OCI-LY3 (cell line): ENCODE data around the gene EYA3.

Experiments used
- H2AFZ ChIP-seq: fragments of 200-600, 300-600 bp; shearing (Covaris generic); 2 replicates; pipeline ENCODE4 v1.6.0; 2014; ENCODE audit warnings: antibody characterized with exemption, low read depth, low read length
- H3K27ac ChIP-seq: fragments of 200-600, 300-600 bp; sonication (generic); 2 replicates; pipeline ENCODE4 v1.5.1; 2014; ENCODE audit warnings: mild to moderate bottlenecking, low read length, moderate library complexity, mixed read lengths
- H3K27me3 ChIP-seq: fragments of 200-600, 300-600 bp; sonication (generic); 2 replicates; pipeline ENCODE4 v1.6.1; 2014; ENCODE audit warnings: low read depth, low read length, mixed read lengths
- H3K36me3 ChIP-seq: fragments of 200-600, 300-600 bp; sonication (generic); replicated peaks from 2 replicates; pipeline ENCODE3; 2014; ENCODE audit warnings: low read depth, low read length, mixed read lengths
- H3K4me1 ChIP-seq: fragments of 300-600, 200-600 bp; sonication (generic); 2 replicates; pipeline ENCODE4 v1.6.1; 2014; ENCODE audit warnings: low read length, mixed read lengths
- H3K4me2 ChIP-seq: fragments of 200-600, 300-600 bp; sonication (generic); 2 replicates; pipeline ENCODE4 v1.6.1; 2014; ENCODE audit warnings: low read length, mixed read lengths
- H3K4me3 ChIP-seq: fragments of 300-600, 200-600 bp; sonication (generic); 2 replicates; pipeline ENCODE4 v1.5.1; 2014; ENCODE audit warnings: antibody characterized with exemption, mild to moderate bottlenecking, low read length, moderate library complexity
- H3K79me2 ChIP-seq: fragments of 300-600, 200-600 bp; shearing (Covaris generic); 2 replicates; pipeline ENCODE4 v1.6.1; 2014; ENCODE audit warnings: mild to moderate bottlenecking, low read length, mixed read lengths
- H3K9ac ChIP-seq: fragments of 300-600, 200-600 bp; shearing (Covaris generic); 2 replicates; pipeline ENCODE4 v1.6.0; 2014; ENCODE audit warnings: mild to moderate bottlenecking, low read length, moderate library complexity
- H3K9me3 ChIP-seq: fragments of 200-600, 300-600 bp; shearing (Covaris generic); 2 replicates; pipeline ENCODE4 v1.6.1; 2014; ENCODE audit warnings: low read length, mixed read lengths; ENCODE audit not compliant: insufficient read depth
- H4K20me1 ChIP-seq: fragments of 200-600, 300-600 bp; sonication (generic); 2 replicates; pipeline ENCODE4 v1.6.1; 2016; ENCODE audit warnings: low read length, mixed read lengths; ENCODE audit not compliant: insufficient read depth
- CTCF ChIP-seq: fragments of 200-600, 300-600 bp; sonication (generic); IDR thresholded peaks from 2 replicates; pipeline ENCODE4 v1.5.1; 2014; ENCODE audit warnings: antibody characterized with exemption, low read length, low read depth
- EZH2phosphoT487 ChIP-seq: fragments of 200-600 bp; shearing (Covaris generic); IDR thresholded peaks from 2 replicates; pipeline ENCODE4 v1.6.1; 2018; ENCODE audit warnings: antibody characterized with exemption, mixed run types, low read depth

The EYA3 gene

DNA sequence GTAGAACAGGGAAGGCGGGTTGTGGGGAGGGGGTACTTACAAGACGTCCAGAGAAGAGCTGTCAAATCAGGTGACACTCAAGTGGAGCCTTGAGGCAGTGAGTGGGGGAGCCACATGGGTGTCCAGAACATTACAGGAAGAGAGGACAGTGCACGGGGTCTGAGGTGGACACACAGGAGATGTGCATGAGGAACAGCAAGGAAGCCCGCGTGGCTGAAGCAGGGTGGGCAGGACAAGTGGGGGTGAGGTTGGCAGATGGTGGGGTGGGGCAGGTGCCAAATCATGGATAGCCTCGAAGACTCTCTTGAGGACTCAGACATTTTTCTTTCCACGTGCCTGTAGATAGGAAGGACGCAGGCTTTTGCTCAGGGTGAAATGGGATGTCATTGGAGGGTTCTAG lies 152.7 kb downstream of the EYA3 start:
- Histone ChIP-seq H3K36me3 (no peaks in the 10 kb centered on the region), H3K27me3 (no peaks in the 10 kb centered on the region), H3K4me1 (peaks cover 12% of the 10 kb centered on the region), H3K9me3 (no peaks in the 10 kb centered on the region), H3K4me2 (no peak overlapping the region), H3K4me3 (no peak overlapping the region), H4K20me1 (no peaks in the 10 kb centered on the region), H3K27ac (no peak overlapping the region), H3K9ac (no peak overlapping the region), H3K79me2 (no peaks in the 10 kb centered on the region), H2AFZ (no peak overlapping the region)
- no peak for TF ChIP-seq EZH2phosphoT487
- no peak for TF ChIP-seq CTCF

DNA sequence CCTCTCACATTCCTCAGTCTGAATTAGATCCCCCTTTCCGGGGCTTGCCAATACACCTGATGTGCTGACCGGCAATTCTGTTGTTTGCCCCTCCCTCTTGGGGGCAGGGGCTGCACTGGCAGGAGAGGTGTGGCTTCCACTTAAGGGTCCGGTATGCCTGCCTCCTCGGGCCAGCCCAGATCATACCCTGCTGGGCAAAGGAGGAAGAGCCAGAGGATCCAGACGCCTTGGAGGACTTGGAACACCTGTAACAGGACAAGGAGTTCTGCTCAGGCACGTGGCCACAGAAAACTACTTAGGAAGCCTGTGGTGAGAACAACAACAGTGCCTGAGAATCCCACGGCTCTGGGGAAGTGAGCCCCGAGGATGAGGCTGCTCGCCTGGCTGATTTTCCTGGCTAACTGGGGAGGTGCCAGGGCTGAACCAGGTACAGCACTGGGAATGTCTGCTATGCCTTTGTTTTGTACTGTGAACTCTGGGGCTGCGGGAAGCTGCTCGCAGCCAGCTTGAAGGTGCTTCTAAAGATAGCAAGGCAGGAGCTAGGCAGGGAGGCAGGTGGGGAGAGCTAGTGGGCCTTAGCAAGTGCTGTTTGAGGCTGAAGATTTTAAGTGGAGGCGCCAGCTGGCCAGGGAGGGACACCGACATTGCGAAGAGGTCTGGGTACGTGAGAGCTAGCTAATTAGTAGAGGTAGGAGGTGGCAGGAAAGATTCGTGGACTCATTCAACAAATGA lies 153.4 kb downstream of the EYA3 start, which contains the start of gene SMPDL3B:
Gene SMPDL3B, plus strand, starts transcription at position 183 of the 732 bp plus-strand sequence. Its CDS starts 184 bp downstream, at position 367.
- peaks cover 10% of the 10 kb centered on the region for H3K4me1 ChIP-seq
- H3K36me3 ChIP-seq: no peaks in the 10 kb centered on the region
- H3K4me3 ChIP-seq: peak within 1 kb of the TSS; percentile 55
- peak within 1 kb of the TSS; percentile 15 for H2AFZ ChIP-seq
- TF ChIP-seq CTCF (no peak), EZH2phosphoT487 (no peak)
- H3K79me2 ChIP-seq: no peaks in the 10 kb centered on the region
- no peaks in the 10 kb centered on the region for H4K20me1 ChIP-seq
- H3K27ac ChIP-seq: no peak within 1 kb of the TSS
- H3K9me3 ChIP-seq: no peaks in the 10 kb centered on the region
- H3K9ac ChIP-seq: no peak within 1 kb of the TSS
- H3K27me3 ChIP-seq: no peaks in the 10 kb centered on the region
- H3K4me2 ChIP-seq: peak within 1 kb of the TSS; percentile 60

GRCh38 chr1:27931759-27932158 lies 156.7 kb downstream of the EYA3 start:
- no peak overlapping the region for H2AFZ ChIP-seq
- no peaks in the 10 kb centered on the region for H3K79me2 ChIP-seq
- no peak for TF ChIP-seq EZH2phosphoT487
- no peak for TF ChIP-seq CTCF
- no peaks in the 10 kb centered on the region for H4K20me1 ChIP-seq
- H3K4me3 ChIP-seq: no peak overlapping the region
- H3K27ac ChIP-seq: no peak overlapping the region
- peaks cover 9% of the 10 kb centered on the region for H3K4me1 ChIP-seq
- H3K27me3 ChIP-seq: no peaks in the 10 kb centered on the region
- H3K9ac ChIP-seq: no peak overlapping the region
- H3K9me3 ChIP-seq: no peaks in the 10 kb centered on the region
- 0 out of 2 replicates have a peak overlapping the region, but pooled peaks have one; percentile 18 for H3K4me2 ChIP-seq
- H3K36me3 ChIP-seq: no peaks in the 10 kb centered on the region

DNA sequence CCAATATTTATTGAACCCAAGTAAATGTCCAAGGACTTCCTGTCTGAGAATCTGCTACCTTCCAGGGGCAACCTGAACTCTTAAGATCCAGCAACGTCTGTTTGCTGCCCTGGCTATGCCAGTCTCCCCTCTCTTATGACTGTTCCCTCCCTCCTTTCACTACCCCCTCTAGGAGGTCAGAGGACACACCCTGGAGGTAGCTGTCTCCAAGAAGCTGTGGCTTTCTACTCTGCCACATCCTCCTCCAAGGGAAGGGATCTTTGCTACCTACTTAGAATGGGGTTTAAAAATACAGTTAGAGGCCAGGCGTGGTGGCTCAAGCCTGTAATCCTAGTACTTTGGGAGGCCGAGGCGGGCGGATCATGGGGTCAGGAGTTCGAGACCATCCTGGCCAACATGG lies 157.2 kb downstream of the EYA3 start:
- Histone ChIP-seq H2AFZ (no peak overlapping the region), H3K4me2 (no peak overlapping the region), H3K27ac (no peak overlapping the region), H3K9ac (no peak overlapping the region), H3K79me2 (no peaks in the 10 kb centered on the region), H3K36me3 (no peaks in the 10 kb centered on the region), H3K27me3 (no peaks in the 10 kb centered on the region), H3K9me3 (no peaks in the 10 kb centered on the region), H3K4me1 (peaks cover 9% of the 10 kb centered on the region), H3K4me3 (no peak overlapping the region), H4K20me1 (no peaks in the 10 kb centered on the region)
- no peak for TF ChIP-seq EZH2phosphoT487
- no peak for TF ChIP-seq CTCF
